ENCODE results near the gene BBC3.

Gene BBC3

DNA sequence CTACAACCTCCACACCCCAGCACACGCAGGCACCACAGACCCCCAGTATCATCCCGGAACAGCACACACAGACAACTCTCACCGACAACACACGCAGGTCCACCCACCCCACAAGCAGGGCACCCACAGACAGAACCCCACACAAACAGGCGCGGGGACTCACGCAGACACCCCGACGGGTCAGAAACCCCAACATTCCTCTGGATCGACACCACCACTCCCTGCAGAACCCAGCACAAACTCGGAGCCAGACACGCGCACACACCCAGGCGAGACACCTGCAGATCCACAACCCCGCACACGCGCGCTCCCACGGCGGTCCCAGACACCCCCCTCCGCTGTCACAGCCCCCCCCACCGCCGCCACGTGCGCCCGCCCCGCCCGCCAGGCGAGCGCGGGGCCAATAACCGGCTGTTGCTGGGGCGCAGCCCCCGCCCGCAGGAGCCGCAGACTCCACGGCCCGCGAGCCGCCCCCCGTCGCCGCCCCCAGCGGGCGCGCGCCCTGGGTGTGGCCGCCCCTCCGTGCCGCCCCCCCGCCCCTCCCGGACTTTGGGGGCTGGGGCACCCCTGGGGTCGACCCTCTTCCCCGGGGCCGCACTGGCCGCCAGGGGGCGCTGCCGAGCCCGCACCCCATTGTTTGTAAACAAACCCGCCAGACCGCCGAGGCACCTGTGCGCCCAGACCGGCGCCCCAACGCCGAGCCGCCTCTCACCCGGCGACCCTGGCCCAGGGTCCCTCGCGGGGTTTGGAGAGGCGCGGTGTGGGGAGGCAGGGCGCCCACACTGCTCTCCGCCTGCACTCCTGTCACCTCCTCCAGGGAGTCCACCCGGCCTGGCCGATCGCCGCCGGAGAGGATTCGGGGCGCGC is 712 bp downstream of the BBC3 start:
- DNase-seq: no peak

DNA sequence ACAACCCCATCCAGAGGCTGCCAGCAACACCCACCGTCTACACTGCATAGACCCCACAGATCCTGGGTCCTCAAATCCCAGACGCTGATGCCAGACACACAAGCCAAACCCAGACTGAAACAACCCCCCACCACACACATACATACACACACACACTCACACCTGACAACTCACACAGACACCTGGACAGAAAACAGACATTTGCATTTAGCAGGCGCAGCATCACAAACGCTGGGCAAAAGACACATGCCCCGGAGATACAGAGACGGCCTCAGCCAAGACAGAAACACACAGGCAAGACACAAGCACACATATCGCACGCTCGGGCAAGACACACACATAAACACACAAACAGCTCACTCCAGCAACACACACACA is 1.3 kb downstream of the BBC3 start:
- DNase-seq: no peak

GRCh38 chr19:47228937-47229675 is 1.9 kb downstream of the BBC3 start:
- no peak for DNase-seq

- DNase-seq: no peak
Observed at GRCh38 chr19:47228168-47228936, 2.6 kb downstream of the BBC3 start.

- DNase-seq: no peak
Observed at GRCh38 chr19:47227352-47228167, 3.4 kb downstream of the BBC3 start.

- DNase-seq: no peak
Observed at GRCh38 chr19:47226426-47227351, 4.3 kb downstream of the BBC3 start.

GRCh38 chr19:47225746-47226425 is 5.1 kb downstream of the BBC3 start:
- DNase-seq: peak; percentile 81

DNA sequence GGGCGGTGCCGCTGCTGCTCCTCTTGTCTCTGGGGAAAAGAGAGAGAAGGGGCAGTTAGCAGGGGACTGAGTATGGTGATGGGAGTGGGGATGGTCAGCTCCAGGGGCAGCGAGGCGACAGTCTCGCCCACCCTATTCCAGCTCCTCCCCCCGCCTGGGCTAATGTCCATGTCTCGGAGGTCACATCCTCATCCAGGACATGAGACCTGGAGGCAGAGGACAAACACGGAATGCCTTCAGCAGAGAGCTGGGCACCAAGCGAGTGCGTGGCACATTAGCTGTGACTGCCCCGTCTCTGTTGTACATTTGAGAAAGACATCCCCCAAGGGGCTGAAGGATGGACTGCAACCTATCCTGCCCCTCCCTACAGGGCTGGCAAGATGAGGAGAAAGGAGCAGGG is 9.1 kb downstream of the BBC3 start:
- no peak for DNase-seq

DNA sequence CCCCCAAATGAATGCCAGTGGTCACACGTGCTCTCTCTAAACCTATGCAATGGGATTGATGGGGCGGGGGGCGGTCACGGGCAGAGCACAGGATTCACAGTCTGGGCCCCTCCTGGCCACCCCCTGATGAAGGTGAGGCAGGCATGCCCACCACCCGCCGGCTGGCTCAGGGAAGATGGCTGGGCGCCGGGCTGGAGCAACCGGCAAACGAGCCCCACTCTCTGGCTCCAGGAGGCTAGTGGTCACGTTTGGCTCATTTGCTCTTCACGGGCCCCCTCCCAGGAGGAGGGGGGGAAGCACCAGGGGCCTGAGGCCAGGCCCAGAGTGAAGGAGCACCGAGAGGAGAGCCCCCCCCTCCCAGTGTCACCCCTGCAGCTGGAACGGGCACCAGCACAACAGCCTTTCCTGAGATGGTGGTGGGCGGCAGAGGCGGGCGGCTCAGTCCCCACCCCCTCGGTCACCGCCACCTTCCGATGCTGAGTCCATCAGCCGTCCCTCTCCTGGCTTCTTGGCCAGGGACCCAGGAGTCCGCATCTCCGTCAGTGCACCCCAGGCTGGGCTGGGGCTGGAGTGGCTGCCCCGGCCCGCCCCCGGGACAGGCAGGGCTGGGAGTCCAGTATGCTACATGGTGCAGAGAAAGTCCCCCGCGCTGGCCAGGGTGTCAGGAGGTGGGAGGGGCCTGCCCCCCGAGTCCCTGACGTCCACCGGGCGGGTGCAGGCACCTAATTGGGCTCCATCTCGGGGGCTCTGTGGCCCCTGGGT is 9.7 kb downstream of the BBC3 start:
- no peak for DNase-seq

- no peak for DNase-seq
Observed at GRCh38 chr19:47215581-47215980, 15.4 kb downstream of the BBC3 start.

DNA sequence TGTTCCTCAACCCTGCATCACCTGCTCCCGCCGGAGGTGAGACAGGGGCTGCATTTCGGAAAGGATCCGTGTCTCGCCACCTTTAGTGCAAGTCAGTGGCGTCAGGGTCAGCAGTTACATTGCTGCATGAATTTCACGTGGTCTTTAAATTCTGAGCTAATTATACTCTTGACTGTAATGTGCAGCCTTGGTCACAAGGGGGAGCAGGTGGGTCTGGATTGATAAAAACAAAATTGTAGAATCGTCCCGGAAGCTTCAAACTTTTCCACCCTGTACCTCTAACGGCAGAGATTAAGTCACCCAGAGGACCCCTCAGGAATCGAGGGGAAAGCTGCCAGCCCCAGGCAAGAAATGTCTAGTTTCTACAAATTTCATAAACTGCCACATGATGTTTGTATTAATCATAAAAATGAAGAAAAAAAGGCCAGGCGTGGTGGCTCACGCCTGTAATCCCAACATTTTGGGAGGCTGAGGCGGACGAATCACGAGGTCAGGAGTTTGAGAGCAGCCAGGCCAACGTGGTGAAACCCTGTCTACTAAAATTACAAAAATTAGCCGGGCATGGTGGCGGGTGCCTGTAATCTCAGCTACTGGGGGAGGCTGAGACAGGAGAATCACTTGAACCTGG is 20.2 kb downstream of the BBC3 start:
- DNase-seq: peak; percentile 14

DNA sequence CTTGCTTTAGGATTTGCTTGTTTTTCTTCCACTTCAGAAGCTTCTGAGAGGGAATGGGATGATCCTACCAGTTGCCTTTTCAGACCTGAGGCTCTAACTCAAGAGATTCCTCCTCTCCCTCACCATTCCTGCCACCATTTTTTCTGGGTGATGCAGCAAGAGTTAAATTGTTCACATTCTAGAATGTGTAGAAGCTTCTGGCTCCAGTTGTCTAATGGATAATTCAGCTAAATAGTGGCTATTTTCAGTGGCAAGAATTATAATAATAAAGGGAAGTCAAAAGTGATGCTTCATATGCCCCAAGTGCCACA is 20.9 kb downstream of the BBC3 start:
- DNase-seq: no peak

- no peak for DNase-seq
Observed at GRCh38 chr19:47209319-47210179, 21.4 kb downstream of the BBC3 start.

DNA sequence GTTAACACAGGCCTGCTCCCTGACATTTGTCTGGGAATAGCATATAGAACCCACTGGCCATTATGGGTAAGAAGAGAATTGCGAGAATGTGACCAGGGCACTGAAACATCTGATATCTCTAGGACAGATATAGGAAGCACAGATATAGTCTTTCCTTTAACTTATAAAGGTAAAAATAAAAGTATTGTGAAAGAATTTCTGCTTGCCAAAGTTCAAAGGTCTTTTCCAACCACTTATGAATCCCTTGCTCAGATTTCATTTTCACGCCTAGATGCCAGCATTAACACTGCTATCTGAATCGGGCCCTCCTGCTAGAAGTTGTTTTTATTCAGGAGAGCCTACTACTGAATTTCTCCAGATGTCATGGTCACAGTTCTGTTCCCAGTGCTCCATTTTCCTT is 27.7 kb downstream of the BBC3 start:
- no peak for DNase-seq

GRCh38 chr19:47200530-47200929 is 30.5 kb downstream of the BBC3 start:
- no peak for DNase-seq

DNA sequence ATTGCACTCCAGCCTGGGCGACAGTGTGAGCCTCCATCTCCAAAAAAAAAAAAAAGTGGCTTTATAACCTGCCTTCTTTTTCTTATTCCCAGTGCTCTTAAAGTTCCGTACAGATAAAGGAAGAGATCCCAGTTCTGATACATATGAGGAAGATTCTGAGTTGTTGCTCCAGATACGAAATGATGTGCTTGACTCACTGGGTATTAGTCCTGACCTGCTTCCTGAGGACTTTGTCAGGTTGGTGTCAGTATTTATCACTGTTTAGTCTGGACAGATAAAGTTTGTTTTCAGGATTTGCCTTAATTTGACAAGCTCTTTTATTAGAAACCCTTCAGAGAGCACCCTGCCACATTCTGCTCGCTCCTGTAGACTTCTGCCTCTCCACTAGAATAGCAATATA is 33.9 kb downstream of the BBC3 start:
- no peak for DNase-seq

GRCh38 chr19:47195434-47195833 is 35.6 kb downstream of the BBC3 start:
- no peak for DNase-seq

GRCh38 chr19:47190167-47190727 is 40.8 kb downstream of the BBC3 start:
- DNase-seq: no peak
